ENCODE results near the gene NEURL3. TPM values are rescaled to one million over a fixed set of nuclear protein-coding genes. Genes with fewer than 3 reads are reported as not detected.
A peak's percentile ranks its signal among the peaks of the same experiment; 100 is the strongest.

Gene NEURL3
- total RNA-seq, 4 donors from 2014 or later, result not detected

DNA sequence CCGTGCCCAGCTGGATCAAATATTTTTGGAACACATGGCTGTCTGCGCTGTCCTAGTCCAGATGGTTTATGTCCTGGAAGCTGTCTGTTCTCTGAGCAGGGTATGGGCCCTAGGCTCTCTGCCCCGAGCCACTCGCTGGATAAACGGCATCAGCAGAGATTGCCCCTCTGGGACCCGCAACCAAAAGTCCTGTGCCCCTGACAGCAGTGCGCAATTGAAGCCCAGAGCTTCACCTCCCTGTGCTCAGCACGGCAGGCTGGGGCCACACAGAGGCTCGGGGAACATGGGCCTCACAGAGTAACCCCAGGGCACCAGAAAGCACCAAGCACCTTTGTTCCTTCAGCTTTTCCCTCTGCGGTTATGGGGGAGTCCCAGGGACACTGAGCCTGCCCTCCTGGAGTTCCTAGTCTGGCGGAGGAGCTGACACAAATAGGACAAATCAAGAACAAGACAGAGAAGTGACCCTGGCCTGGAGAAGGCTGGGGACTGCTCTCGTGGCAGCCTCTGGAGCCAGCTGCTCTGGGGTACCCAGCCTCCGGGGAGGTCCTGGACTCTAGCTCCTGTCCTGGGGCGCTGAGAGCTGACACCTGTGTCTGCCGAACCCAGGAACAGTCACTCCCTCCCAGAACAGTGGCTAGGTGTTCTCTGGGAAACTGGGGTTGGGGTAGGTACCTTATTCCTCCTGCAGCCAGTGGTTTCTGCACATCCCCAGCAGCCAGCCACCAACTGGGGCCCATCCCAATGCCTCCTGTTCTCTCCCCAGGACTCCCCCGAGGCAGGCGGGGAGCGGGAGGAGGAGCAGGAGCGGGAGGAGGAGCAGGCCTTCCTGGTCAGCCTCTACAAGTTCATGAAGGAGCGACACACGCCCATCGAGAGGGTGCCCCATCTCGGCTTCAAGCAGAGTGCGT lies 43.7 kb upstream of the NEURL3 start:
- no peak overlapping the region for H3K4me3 ChIP-seq
- DNase-seq, result no peak
- H3K36me3 ChIP-seq, result peaks cover 14 to 61% (median 21%) of the 10 kb centered on the region in 3 donors
- intact Hi-C loops (cut with DNase I), result no loop called here
- H3K27me3 ChIP-seq, result no peaks in the 10 kb centered on the region
- WGBS, 2 donors, result 73 to 74% methylated on average over 5 to 10 of the region's 24 CpGs
- peaks cover 1 to 55% (median 8%) of the 10 kb centered on the region in 3 donors for H3K4me1 ChIP-seq
- peak overlapping the region in 1 of 4 donors; percentile 11 for H3K27ac ChIP-seq
- no peaks in the 10 kb centered on the region for H3K9me3 ChIP-seq
- no peak for TF ChIP-seq POLR2A (IDR thresholded peaks at IDR 0.05)
- TF ChIP-seq, protein P1, sequence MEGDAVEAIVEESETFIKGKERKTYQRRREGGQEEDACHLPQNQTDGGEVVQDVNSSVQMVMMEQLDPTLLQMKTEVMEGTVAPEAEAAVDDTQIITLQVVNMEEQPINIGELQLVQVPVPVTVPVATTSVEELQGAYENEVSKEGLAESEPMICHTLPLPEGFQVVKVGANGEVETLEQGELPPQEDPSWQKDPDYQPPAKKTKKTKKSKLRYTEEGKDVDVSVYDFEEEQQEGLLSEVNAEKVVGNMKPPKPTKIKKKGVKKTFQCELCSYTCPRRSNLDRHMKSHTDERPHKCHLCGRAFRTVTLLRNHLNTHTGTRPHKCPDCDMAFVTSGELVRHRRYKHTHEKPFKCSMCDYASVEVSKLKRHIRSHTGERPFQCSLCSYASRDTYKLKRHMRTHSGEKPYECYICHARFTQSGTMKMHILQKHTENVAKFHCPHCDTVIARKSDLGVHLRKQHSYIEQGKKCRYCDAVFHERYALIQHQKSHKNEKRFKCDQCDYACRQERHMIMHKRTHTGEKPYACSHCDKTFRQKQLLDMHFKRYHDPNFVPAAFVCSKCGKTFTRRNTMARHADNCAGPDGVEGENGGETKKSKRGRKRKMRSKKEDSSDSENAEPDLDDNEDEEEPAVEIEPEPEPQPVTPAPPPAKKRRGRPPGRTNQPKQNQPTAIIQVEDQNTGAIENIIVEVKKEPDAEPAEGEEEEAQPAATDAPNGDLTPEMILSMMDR (IDR thresholded peaks at IDR 0.05), result no peak

DNA sequence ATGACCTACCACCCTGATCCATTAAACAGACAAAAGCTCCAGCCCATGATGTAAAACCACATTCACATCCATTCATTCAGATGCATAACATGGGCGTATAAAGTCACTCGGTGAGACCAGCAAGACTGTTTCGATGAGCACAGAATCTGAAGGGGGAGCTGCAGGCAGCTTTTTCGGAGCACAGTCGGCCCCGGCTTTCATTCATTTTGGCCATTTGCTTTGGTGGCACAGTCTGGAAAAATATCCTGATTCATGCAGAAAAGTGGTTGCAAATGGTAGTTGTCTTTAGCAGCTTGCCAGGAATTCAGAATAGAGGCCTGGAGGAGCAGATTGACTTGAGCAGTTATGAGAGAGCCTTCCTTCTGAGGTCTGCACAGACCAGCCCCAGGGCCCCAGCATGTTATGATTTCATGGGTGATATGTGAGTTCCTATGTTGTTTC lies 42.6 kb upstream of the NEURL3 start:
- Histone ChIP-seq H3K27ac (no peak overlapping the region), H3K4me3 (no peak overlapping the region), H3K27me3 (no peaks in the 10 kb centered on the region), H3K9me3 (no peaks in the 10 kb centered on the region), H3K4me1 (peaks cover 0 to 50% (median 8%) of the 10 kb centered on the region in 3 donors), H3K36me3 (peaks cover 14 to 56% (median 21%) of the 10 kb centered on the region in 3 donors)
- intact Hi-C loops (cut with DNase I), result no loop called here
- 80 to 88% methylated on average over 6 of the region's 6 CpGs for WGBS, 2 donors
- DNase-seq, result no peak
- TF ChIP-seq, protein P1 (IDR thresholded peaks at IDR 0.05), result no peak

DNA sequence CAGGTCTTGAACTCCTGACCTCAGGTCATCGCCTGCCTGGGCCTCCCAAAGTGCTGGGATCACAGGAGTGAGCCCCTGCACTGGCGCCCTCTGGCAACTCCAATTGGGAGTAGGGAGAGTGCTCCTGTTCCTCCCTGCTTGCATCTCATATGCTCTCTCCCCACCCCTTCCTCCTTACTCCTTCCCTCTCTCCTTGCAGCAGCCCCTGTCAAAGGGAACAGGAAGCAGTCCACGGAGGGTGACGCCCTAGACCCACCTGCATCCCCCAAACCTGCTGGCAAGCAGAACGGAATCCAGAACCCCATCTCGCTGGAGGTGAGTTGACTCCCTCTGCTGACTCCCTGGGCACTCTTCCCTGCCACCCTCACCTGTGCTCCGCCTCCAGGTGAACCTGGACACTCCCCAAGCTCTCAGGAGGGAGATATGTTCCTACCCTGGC lies 42.1 kb upstream of the NEURL3 start:
- TF ChIP-seq POLR2A (IDR thresholded peaks at IDR 0.05), result no peak
- TF ChIP-seq, protein P1 (IDR thresholded peaks at IDR 0.05), result no peak
- Histone ChIP-seq H3K4me3 (no peak overlapping the region), H3K9me3 (no peaks in the 10 kb centered on the region), H3K36me3 (peaks cover 14 to 54% (median 21%) of the 10 kb centered on the region in 3 donors), H3K4me1 (peaks cover 0 to 54% (median 8%) of the 10 kb centered on the region in 3 donors), H3K27ac (no peak overlapping the region), H3K27me3 (peaks cover 0 to under 1% (median 0%) of the 10 kb centered on the region in 4 donors)
- 76 to 83% methylated on average over 3 to 7 of the region's 7 CpGs for WGBS, 2 donors
- DNase-seq, result no peak
- intact Hi-C loops (cut with DNase I), result no loop called here

DNA sequence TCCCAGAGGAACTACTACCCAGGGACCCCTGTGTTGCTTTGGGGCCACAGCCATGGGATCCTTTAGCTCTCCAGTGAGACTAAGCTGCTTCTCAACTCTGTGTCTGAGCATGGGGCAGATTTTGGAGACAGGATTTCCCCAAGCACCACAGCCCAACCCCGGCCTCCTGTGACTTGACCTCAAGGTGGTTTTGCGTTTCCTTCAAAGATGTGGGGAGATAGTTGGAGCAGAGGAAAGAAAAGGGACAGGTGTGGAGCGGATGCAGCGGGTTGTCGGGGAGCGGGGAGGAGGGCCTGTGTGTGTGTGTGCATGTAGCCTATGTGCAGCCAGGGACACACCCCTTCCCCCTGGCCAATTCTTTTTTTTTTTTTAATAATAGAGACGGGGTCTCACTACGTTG lies 41.6 kb upstream of the NEURL3 start:
- Histone ChIP-seq H3K36me3 (peaks cover 12 to 54% (median 21%) of the 10 kb centered on the region in 3 donors), H3K4me1 (peaks cover 0 to 58% (median 11%) of the 10 kb centered on the region in 3 donors), H3K27me3 (peaks cover 0 to 4% (median 0%) of the 10 kb centered on the region in 4 donors), H3K9me3 (no peaks in the 10 kb centered on the region), H3K27ac (peak overlapping the region in 2 of 4 donors; percentile 2 to 14), H3K4me3 (no peak overlapping the region)
- TF ChIP-seq POLR2A (IDR thresholded peaks at IDR 0.05), result no peak
- TF ChIP-seq, protein P1 (IDR thresholded peaks at IDR 0.05), result no peak
- WGBS, 2 donors, result 71 to 94% methylated on average over 6 to 8 of the region's 8 CpGs
- DNase-seq, result no peak
- intact Hi-C loops (cut with DNase I), result no loop called here

DNA sequence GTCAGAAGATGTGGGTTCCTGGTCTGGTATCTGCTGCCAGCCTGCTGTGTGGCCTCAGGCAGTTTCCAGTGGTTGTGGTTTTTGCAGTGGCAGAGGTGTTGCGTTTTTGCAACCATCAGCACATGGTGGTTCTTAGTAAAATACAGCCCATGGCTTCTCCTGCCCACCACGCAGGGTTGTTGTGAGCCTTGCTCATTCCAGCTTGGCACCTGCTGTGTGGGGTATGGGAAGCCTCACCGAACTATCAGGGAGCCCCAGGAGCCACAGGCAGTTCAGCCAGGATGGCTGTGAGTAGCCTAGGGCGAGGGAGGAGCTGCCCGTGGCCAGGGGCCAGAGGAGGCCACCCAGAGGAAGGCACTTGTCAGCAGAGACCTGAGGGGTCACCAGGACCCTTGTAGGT lies 41.2 kb upstream of the NEURL3 start:
- intact Hi-C loops (cut with DNase I), result no loop called here
- WGBS, 2 donors, result 75 to 93% methylated on average over 4 of the region's 5 CpGs
- Histone ChIP-seq H3K4me3 (no peak overlapping the region), H3K9me3 (no peaks in the 10 kb centered on the region), H3K27me3 (peaks cover 0 to 9% (median 0%) of the 10 kb centered on the region in 4 donors), H3K4me1 (peaks cover 0 to 63% (median 16%) of the 10 kb centered on the region in 3 donors), H3K27ac (peak overlapping the region in 2 of 4 donors; percentile 2 to 14), H3K36me3 (peaks cover 7 to 49% (median 21%) of the 10 kb centered on the region in 3 donors)
- DNase-seq, result no peak
- TF ChIP-seq, protein P1 (IDR thresholded peaks at IDR 0.05), result no peak
- TF ChIP-seq POLR2A (IDR thresholded peaks at IDR 0.05), result no peak

All from esophagus squamous epithelium (tissue), 5 donors.